A673 (cell line): ENCODE data around the gene PF4V1. TPM values are rescaled to one million over a fixed set of nuclear protein-coding genes. Genes with fewer than 3 reads are reported as not detected.

Experiments
- BruUV-seq: library from RNA; stranded (reverse); fragments of 400-500 nt; replicated peaks from 2 replicates; lab custom pipeline; 2021; lab: Mats Ljungman, UMichigan
- CTCF ChIA-PET: fragments of 300-600 bp; sonication (Branson Sonifier 250); formaldehyde crosslinking; loops from one replicate; lab custom pipeline; 2022; ENCODE audit warnings: antibody characterized with exemption; lab: Charles Lee
- POLR2A ChIA-PET: fragments of 300-600 bp; sonication (Branson Sonifier 250); formaldehyde crosslinking; loops from one replicate; lab custom pipeline; 2022; ENCODE audit warnings: antibody characterized with exemption; ENCODE audit not compliant: low non-redundant PET; lab: Charles Lee
- DNase-seq: peaks from one replicate; pipeline ENCODE4 v3.0.0-alpha.2; 2015; ENCODE audit warnings: low spot score
- H3K27ac ChIP-seq: fragments of 200-600 bp; sonication (generic); 2 replicates; pipeline ENCODE4 v1.5.1; 2016; ENCODE audit warnings: mixed run types, low read depth, mild to moderate bottlenecking, mixed read lengths, antibody characterized with exemption, low read length; ENCODE audit not compliant: poor library complexity, severe bottlenecking
- H3K27me3 ChIP-seq: fragments of 200-600 bp; sonication (generic); replicated peaks from 2 replicates; pipeline ENCODE4 v1.6.1; 2017; ENCODE audit warnings: mixed run types, low read depth, mild to moderate bottlenecking, mixed read lengths, antibody characterized with exemption, low read length; ENCODE audit not compliant: insufficient read depth, poor library complexity
- H3K36me3 ChIP-seq: fragments of 200-600 bp; sonication (generic); 2 replicates; pipeline ENCODE4 v1.6.1; 2016; ENCODE audit warnings: mixed run types, mild to moderate bottlenecking, mixed read lengths, antibody characterized with exemption, low read length; ENCODE audit not compliant: insufficient read depth, poor library complexity, severe bottlenecking
- H3K4me1 ChIP-seq: fragments of 200-600 bp; sonication (generic); 2 replicates; pipeline ENCODE4 v1.6.1; 2017; ENCODE audit warnings: mixed run types, mild to moderate bottlenecking, mixed read lengths, antibody characterized with exemption, low read length; ENCODE audit not compliant: insufficient read depth, poor library complexity, severe bottlenecking
- H3K4me3 ChIP-seq: fragments of 200-600 bp; sonication (generic); 2 replicates; pipeline ENCODE4 v1.5.1; 2016; ENCODE audit warnings: low read depth, mixed run types, mild to moderate bottlenecking, mixed read lengths, low read length; ENCODE audit not compliant: poor library complexity, severe bottlenecking
- H3K9me3 ChIP-seq: fragments of 200-600 bp; sonication (generic); 2 replicates; pipeline ENCODE4 v1.6.1; 2016; ENCODE audit warnings: mixed run types, low read depth, mild to moderate bottlenecking, mixed read lengths, antibody characterized with exemption, low read length; ENCODE audit not compliant: poor library complexity, severe bottlenecking
- CTCF ChIP-seq: fragments of 300-800, 200-600 bp; sonication (generic); conservative IDR thresholded peaks from 2 replicates; pipeline ENCODE4 v1.5.1; 2017; ENCODE audit warnings: low read depth, mild to moderate bottlenecking, antibody characterized with exemption, low read length, moderate library complexity, mixed read lengths
- EZH2 ChIP-seq: fragments of 200-600 bp; sonication (generic); IDR thresholded peaks from 2 replicates; pipeline ENCODE4 v1.6.1; 2017; ENCODE audit warnings: borderline replicate concordance, low read depth, mild to moderate bottlenecking, mixed read lengths, antibody characterized with exemption, low read length; ENCODE audit not compliant: poor library complexity, severe bottlenecking
- intact Hi-C: fragments of 100-400 bp; cut with micrococcal nuclease; formaldehyde crosslinking; loops from one replicate; pipeline ENCODE4 v1.10.0; 2022; ENCODE audit not compliant: unreplicated experiment
- total RNA-seq: library from RNA; stranded (reverse); gene quantifications from 2 replicates; pipeline ENCODE4 v1.2.3, GENCODE V29; 2021

Gene PF4V1
- total RNA-seq, 1 experiment from 2014 or later: not detected

- Histone ChIP-seq H3K27me3 (no peaks in the 10 kb centered on the region), H3K27ac (no peak overlapping the region), H3K4me3 (no peak overlapping the region), H3K36me3 (no peaks in the 10 kb centered on the region), H3K4me1 (no peaks in the 10 kb centered on the region), H3K9me3 (no peaks in the 10 kb centered on the region)
- no peak for DNase-seq
- CTCF ChIA-PET: no interaction called here
- TF ChIP-seq EZH2: no peak
- TF ChIP-seq CTCF: no peak
- intact Hi-C loops: no loop called here
- POLR2A ChIA-PET: no interaction called here
- no TSS peak for BruUV-seq
Observed at GRCh38 chr4:73865431-73866096, 12.5 kb downstream of the PF4V1 start.

DNA sequence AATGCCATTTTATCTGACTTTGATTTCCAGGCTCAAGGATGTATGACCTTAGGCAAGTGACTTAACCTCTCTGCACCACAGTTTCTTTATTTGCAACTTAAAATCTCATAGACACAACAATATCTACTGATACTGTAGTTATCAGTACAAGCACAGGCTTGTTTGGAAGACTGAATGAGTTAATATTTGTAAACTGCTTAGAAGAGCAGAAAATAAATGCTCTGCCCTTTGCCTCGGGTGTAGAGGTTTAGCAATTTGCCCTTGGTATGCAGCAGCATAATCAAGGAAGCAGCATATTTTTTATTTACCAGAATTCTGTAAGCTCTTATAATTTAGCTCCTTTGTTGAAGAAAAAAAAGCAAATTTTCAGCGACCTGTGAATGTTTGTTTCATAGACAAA is 13.2 kb downstream of the PF4V1 start:
- ChIA-PET POLR2A (no interaction called here), CTCF (no interaction called here)
- no peaks in the 10 kb centered on the region for H3K27me3 ChIP-seq
- no peaks in the 10 kb centered on the region for H3K4me1 ChIP-seq
- intact Hi-C loops: no loop called here
- no peak for DNase-seq
- BruUV-seq: no TSS peak
- H3K4me3 ChIP-seq: no peak overlapping the region
- H3K27ac ChIP-seq: no peak overlapping the region
- no peaks in the 10 kb centered on the region for H3K9me3 ChIP-seq
- TF ChIP-seq EZH2 (no peak), CTCF (no peak)
- no peaks in the 10 kb centered on the region for H3K36me3 ChIP-seq

DNA sequence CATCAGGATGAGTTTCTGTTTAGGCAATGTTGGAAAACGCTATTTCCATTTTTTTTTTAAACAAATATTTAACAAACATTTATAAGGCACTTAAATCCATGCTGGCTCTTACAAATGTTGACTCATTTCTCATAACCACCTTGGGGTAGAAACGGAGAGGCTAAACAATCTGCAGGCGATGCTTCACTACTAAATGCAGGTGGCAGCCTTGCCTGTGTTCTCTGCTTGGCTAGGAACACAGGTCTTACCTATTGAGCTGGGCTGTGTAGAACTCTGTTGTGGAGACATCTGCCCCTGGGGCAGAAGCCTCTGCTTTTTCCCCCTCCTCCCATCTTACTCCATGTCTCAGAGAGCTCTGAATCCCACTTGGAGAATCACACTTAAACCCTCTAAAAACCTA is 14.7 kb downstream of the PF4V1 start:
- H3K36me3 ChIP-seq: no peaks in the 10 kb centered on the region
- H3K27ac ChIP-seq: no peak overlapping the region
- no peak overlapping the region for H3K4me3 ChIP-seq
- BruUV-seq: no TSS peak
- H3K27me3 ChIP-seq: no peaks in the 10 kb centered on the region
- intact Hi-C loops: no loop called here
- POLR2A ChIA-PET: interaction anchor here (0.7 kb wide), 1 partner anchor 1927 kb away, joined by 3 read pairs; no protein-coding TSS in a partner anchor
- no peak for TF ChIP-seq CTCF
- no peak for TF ChIP-seq EZH2
- H3K4me1 ChIP-seq: no peaks in the 10 kb centered on the region
- DNase-seq: no peak
- CTCF ChIA-PET: no interaction called here
- no peaks in the 10 kb centered on the region for H3K9me3 ChIP-seq
